Caco-2 (cell line): ENCODE measurements around the gene TLE1. TPM values are rescaled to one million over a fixed set of nuclear protein-coding genes. Genes with fewer than 3 reads are reported as not detected.
A peak's percentile ranks its signal among the peaks of the same experiment; 100 is the strongest.

Source experiments
- BruUV-seq: library from RNA; stranded (reverse); fragments of 400-500 nt; replicated peaks from 2 replicates; lab custom pipeline; 2021; lab: Mats Ljungman, UMichigan
- CTCF ChIA-PET: fragments of 300-600 bp; sonication (Branson Sonifier 250); formaldehyde crosslinking; loops from one replicate; lab custom pipeline; 2022; ENCODE audit warnings: antibody characterized with exemption; lab: Charles Lee
- POLR2A ChIA-PET: fragments of 300-600 bp; sonication (Branson Sonifier 250); formaldehyde crosslinking; loops from one replicate; lab custom pipeline; 2022; ENCODE audit warnings: antibody characterized with exemption; lab: Charles Lee
- DNase-seq, 2 experiments: peaks; one replicate each; pipeline versions ENCODE4 v3.0.0 to v3.0.0-alpha.2; 2020 to 2022
- H3K27me3 ChIP-seq: replicated peaks from 2 replicates; pipeline ENCODE4 v1.6.0; 2011; ENCODE audit warnings: low read length; ENCODE audit not compliant: control insufficient read depth, insufficient read depth
- H3K36me3 ChIP-seq: 2 replicates; pipeline ENCODE4 v1.5.1; 2011; ENCODE audit warnings: low read length; ENCODE audit not compliant: control insufficient read depth, insufficient read depth
- H3K4me1 ChIP-seq: fragments of 250-450 bp; sonication (Bioruptor Pico); 2 replicates; pipeline ENCODE4 v1.5.1; 2020; ENCODE audit warnings: mild to moderate bottlenecking
- H3K4me3 ChIP-seq: 2 replicates; pipeline ENCODE4 v1.5.1; 2011; ENCODE audit warnings: low read depth, mild to moderate bottlenecking, control low read depth, low read length
- H3K9me3 ChIP-seq: fragments of 250-450 bp; sonication (Bioruptor Pico); 2 replicates; pipeline ENCODE4 v1.5.1; 2020; ENCODE audit warnings: mild to moderate bottlenecking, moderate library complexity
- H3K27ac Mint-ChIP-seq: one replicate; pipeline ENCODE4 v1.8.0; 2022; ENCODE audit warnings: mixed read lengths; ENCODE audit not compliant: unreplicated experiment
- H3K27me3 Mint-ChIP-seq: one replicate; pipeline ENCODE4 v1.8.0; 2022; ENCODE audit warnings: mixed read lengths; ENCODE audit not compliant: insufficient read depth, unreplicated experiment
- H3K36me3 Mint-ChIP-seq: one replicate; pipeline ENCODE4 v1.8.0; 2022; ENCODE audit warnings: mild to moderate bottlenecking, mixed read lengths; ENCODE audit not compliant: insufficient read depth, unreplicated experiment
- H3K4me1 Mint-ChIP-seq: one replicate; pipeline ENCODE4 v1.8.0; 2022; ENCODE audit warnings: low read depth, mixed read lengths; ENCODE audit not compliant: unreplicated experiment
- H3K4me3 Mint-ChIP-seq: one replicate; pipeline ENCODE4 v1.8.0; 2022; ENCODE audit warnings: mild to moderate bottlenecking, moderate library complexity, mixed read lengths; ENCODE audit not compliant: unreplicated experiment
- H3K9me3 Mint-ChIP-seq: one replicate; pipeline ENCODE4 v1.8.0; 2022; ENCODE audit warnings: mixed read lengths; ENCODE audit not compliant: unreplicated experiment
- CTCF ChIP-seq, 2 experiments: fragments of 200-600 bp in 1 of 2; IDR thresholded peaks; 1 replicate in 1 of 2; 2 replicates in 1 of 2; pipeline versions ENCODE4 v1.5.1 to v1.8.0; 2011 to 2022; ENCODE audit warnings: antibody characterized with exemption in 1 of 2, control low read depth in 1 of 2, inconsistent platforms in 1 of 2, low read depth in 1 of 2, low read length in 1 of 2, mild to moderate bottlenecking in 1 of 2, moderate library complexity in 1 of 2; ENCODE audit not compliant: insufficient read depth in 1 of 2, severe bottlenecking in 1 of 2, unreplicated experiment in 1 of 2
- intact Hi-C: fragments of 100-400 bp; cut with micrococcal nuclease; formaldehyde crosslinking; loops from one replicate; pipeline ENCODE4 v1.10.0; 2022; ENCODE audit not compliant: unreplicated experiment
- total RNA-seq: library from RNA; stranded (reverse); gene quantifications from 2 replicates; pipeline ENCODE4 v1.2.3, GENCODE V29; 2022

The TLE1 gene
- total RNA-seq, 1 experiment from 2014 or later = 18.3 TPM

- BruUV-seq = no TSS peak
- ChIA-PET POLR2A (no interaction called here), CTCF (no interaction called here)
- Mint-ChIP-seq H3K36me3 (no peaks in the 10 kb centered on the region), H3K4me1 (peaks cover 14% of the 10 kb centered on the region), H3K4me3 (no peak overlapping the region), H3K9me3 (no peaks in the 10 kb centered on the region), H3K27me3 (no peaks in the 10 kb centered on the region), H3K27ac (no peak overlapping the region)
- TF ChIP-seq CTCF (IDR thresholded peaks at IDR 0.05; ENCODE audit: insufficient read depth in 1 of 2, low read depth in 1 of 2, low read length in 1 of 2, severe bottlenecking in 1 of 2, unreplicated experiment in 1 of 2) = no peak
- no peaks in the 10 kb centered on the region for H3K4me1 ChIP-seq
- H3K9me3 ChIP-seq = no peaks in the 10 kb centered on the region
- no peaks in the 10 kb centered on the region for H3K27me3 ChIP-seq
- H3K4me3 ChIP-seq = no peak overlapping the region
- H3K36me3 ChIP-seq = no peaks in the 10 kb centered on the region
- peak in 1 of 2 experiments; percentile 1 for DNase-seq
- intact Hi-C loops = no loop called here
Measured at GRCh38 chr9:81558091-81558830, 131.1 kb downstream of the TLE1 start.

GRCh38 chr9:81557452-81558090, 131.8 kb downstream of the TLE1 start:
- Mint-ChIP-seq H3K4me1 (peaks cover 14% of the 10 kb centered on the region), H3K36me3 (no peaks in the 10 kb centered on the region), H3K27ac (no peak overlapping the region), H3K9me3 (no peaks in the 10 kb centered on the region), H3K27me3 (no peaks in the 10 kb centered on the region), H3K4me3 (no peak overlapping the region)
- ChIA-PET POLR2A (no interaction called here), CTCF (no interaction called here)
- Histone ChIP-seq H3K4me1 (no peaks in the 10 kb centered on the region), H3K9me3 (no peaks in the 10 kb centered on the region), H3K36me3 (no peaks in the 10 kb centered on the region), H3K4me3 (no peak overlapping the region), H3K27me3 (no peaks in the 10 kb centered on the region)
- TF ChIP-seq CTCF (IDR thresholded peaks at IDR 0.05; ENCODE audit: insufficient read depth in 1 of 2, low read depth in 1 of 2, low read length in 1 of 2, severe bottlenecking in 1 of 2, unreplicated experiment in 1 of 2) = no peak
- intact Hi-C loops = no loop called here
- no peak for DNase-seq
- no TSS peak for BruUV-seq

- H3K4me3 ChIP-seq = no peak overlapping the region
- POLR2A ChIA-PET = no interaction called here
- intact Hi-C loops = no loop called here
Measured at GRCh38 chr9:81556923-81557322, 132.4 kb downstream of the TLE1 start.

More at GRCh38 chr9:81556923-81557322, 132.4 kb downstream of the TLE1 start:
- CTCF ChIA-PET = no interaction called here
- BruUV-seq = no TSS peak
- H3K36me3 ChIP-seq = no peaks in the 10 kb centered on the region
- Mint-ChIP-seq H3K9me3 (no peaks in the 10 kb centered on the region), H3K4me3 (no peak overlapping the region), H3K36me3 (no peaks in the 10 kb centered on the region), H3K4me1 (peaks cover 14% of the 10 kb centered on the region), H3K27ac (no peak overlapping the region), H3K27me3 (no peaks in the 10 kb centered on the region)
- H3K4me1 ChIP-seq = no peaks in the 10 kb centered on the region
- no peak for DNase-seq
- no peaks in the 10 kb centered on the region for H3K27me3 ChIP-seq
- H3K9me3 ChIP-seq = no peaks in the 10 kb centered on the region
- no peak for TF ChIP-seq CTCF (IDR thresholded peaks at IDR 0.05; ENCODE audit: insufficient read depth in 1 of 2, low read depth in 1 of 2, low read length in 1 of 2, severe bottlenecking in 1 of 2, unreplicated experiment in 1 of 2)
